HEK293T (cell line): ENCODE data around the gene PYGB.

Experiments
- ARNT ChIP-seq: fragments of 450-650 bp; IDR thresholded peaks from 2 replicates; pipeline ENCODE4 v1.6.1; 2017; ENCODE audit warnings: mild to moderate bottlenecking
- BHLHE40 ChIP-seq: fragments of 450-650 bp; IDR thresholded peaks from 2 replicates; pipeline ENCODE4 v1.6.1; 2016; ENCODE audit warnings: mild to moderate bottlenecking, moderate library complexity, borderline replicate concordance
- CTBP1 ChIP-seq: fragments of 450-650 bp; IDR thresholded peaks from 2 replicates; pipeline ENCODE4 v1.6.1; 2016; ENCODE audit warnings: borderline replicate concordance
- ELF4 ChIP-seq: fragments of 450-650 bp; IDR thresholded peaks from 2 replicates; pipeline ENCODE4 v1.6.1; 2017; ENCODE audit warnings: antibody characterized with exemption
- FOXA1 ChIP-seq: fragments of 450-650 bp; IDR thresholded peaks from 2 replicates; pipeline ENCODE4 v1.6.1; 2016; ENCODE audit warnings: mild to moderate bottlenecking
- FOXK2 ChIP-seq: fragments of 450-650 bp; IDR thresholded peaks from 2 replicates; pipeline ENCODE4 v1.6.1; 2016; ENCODE audit warnings: mild to moderate bottlenecking
- FOXM1 ChIP-seq: fragments of 450-650 bp; IDR thresholded peaks from 2 replicates; pipeline ENCODE4 v1.6.1; 2017; ENCODE audit warnings: mild to moderate bottlenecking, borderline replicate concordance
- HDGF ChIP-seq: fragments of 450-650 bp; IDR thresholded peaks from 2 replicates; pipeline ENCODE4 v1.6.1; 2017; ENCODE audit warnings: antibody characterized with exemption, borderline replicate concordance
- L3MBTL2 ChIP-seq: fragments of 450-650 bp; conservative IDR thresholded peaks from 2 replicates; pipeline ENCODE4 v1.6.1; 2016; ENCODE audit warnings: mild to moderate bottlenecking
- LEF1 ChIP-seq: fragments of 450-650 bp; IDR thresholded peaks from 2 replicates; pipeline ENCODE4 v1.6.1; 2017; ENCODE audit warnings: mild to moderate bottlenecking, borderline replicate concordance
- SP1 ChIP-seq: fragments of 450-650 bp; IDR thresholded peaks from 2 replicates; pipeline ENCODE4 v1.6.1; 2017
- SUZ12 ChIP-seq: fragments of 450-650 bp; IDR thresholded peaks from 2 replicates; pipeline ENCODE4 v1.6.1; 2016; ENCODE audit warnings: mild to moderate bottlenecking
- TARDBP ChIP-seq: fragments of 450-650 bp; IDR thresholded peaks from 2 replicates; pipeline ENCODE4 v1.6.1; 2016

DNA sequence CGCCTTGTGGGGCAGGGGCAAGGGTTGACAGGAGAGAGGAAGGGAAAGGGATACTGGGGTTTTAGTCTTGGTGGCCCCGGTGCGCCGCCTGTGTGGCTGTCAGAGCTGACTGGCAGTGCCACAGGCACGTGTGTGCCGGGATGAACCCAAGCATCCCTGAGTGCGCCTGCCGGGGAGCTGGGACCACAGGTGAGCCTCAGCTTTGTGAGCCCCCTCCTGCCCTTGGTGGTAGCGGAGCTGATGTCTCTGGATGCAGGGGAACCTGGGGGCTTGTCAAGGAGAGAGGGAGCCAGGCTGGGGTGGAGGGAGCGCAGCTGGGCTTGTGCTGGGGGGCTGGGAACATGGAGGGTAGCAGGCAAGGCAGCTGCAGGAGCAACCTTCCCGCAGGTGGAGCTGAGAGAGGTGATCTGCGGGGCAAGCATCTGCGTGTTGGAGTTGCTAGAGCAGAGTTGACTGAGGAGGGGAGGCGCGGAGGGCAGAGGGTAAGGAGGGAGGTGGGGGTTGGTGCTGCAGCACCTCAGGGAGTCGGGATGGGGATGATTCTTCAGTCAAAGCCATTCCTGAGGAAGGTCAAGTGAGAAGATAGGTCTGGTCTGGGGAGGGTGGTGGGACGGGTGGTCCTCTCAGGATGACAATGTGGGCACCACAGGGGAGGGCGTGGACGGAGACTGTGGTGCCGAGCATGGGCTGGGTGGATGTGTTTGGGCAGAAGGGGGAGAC, 28.1 kb downstream of the PYGB start:
- TF ChIP-seq TARDBP (no peak), SP1 (no peak), ELF4 (no peak), FOXK2 (no peak), SUZ12 (no peak), HDGF (no peak), LEF1 (no peak), BHLHE40 (no peak), L3MBTL2 (no peak), CTBP1 (no peak), FOXA1 (no peak), ARNT (no peak), FOXM1 (no peak)
